Upper lobe of right lung (tissue), 1 donor: ENCODE results near the gene CACNB3. TPM values are rescaled to one million over a fixed set of nuclear protein-coding genes. Genes with fewer than 3 reads are reported as not detected.

Experiments used
- ATAC-seq: fragments of 200-7000 bp; cut with Tn5 transposase; one replicate; pipeline ENCODE4 v1.9.1; 2020; ENCODE audit warnings: mild to moderate bottlenecking, moderate library complexity
- DNase-seq: peaks from one replicate; pipeline ENCODE4 v3.0.0-alpha.2; 2020
- H3K27ac ChIP-seq: fragments of 200-600 bp; one replicate; pipeline ENCODE4 v1.8.0; 2022
- H3K27me3 ChIP-seq: fragments of 200-600 bp; one replicate; pipeline ENCODE4 v1.8.0; 2022; ENCODE audit warnings: mild to moderate bottlenecking
- H3K36me3 ChIP-seq: fragments of 200-600 bp; one replicate; pipeline ENCODE4 v1.8.0; 2022
- H3K4me1 ChIP-seq: fragments of 200-600 bp; one replicate; pipeline ENCODE4 v1.8.0; 2022
- H3K4me3 ChIP-seq: fragments of 200-600 bp; one replicate; pipeline ENCODE4 v1.8.0; 2022; ENCODE audit warnings: mild to moderate bottlenecking
- H3K9me3 ChIP-seq: fragments of 200-600 bp; one replicate; pipeline ENCODE4 v1.8.0; 2022
- intact Hi-C: fragments of 100-400 bp; cut with DNase I; formaldehyde crosslinking; loops from one replicate; pipeline ENCODE4 v1.11.0; 2022
- total RNA-seq: library from RNA; stranded (reverse); fragmentation: NEBNext Ultra II Directional; extraction: Animal tissue kit (Norgen Biotek cat#: 25700); gene quantifications from one replicate; pipeline ENCODE4 v1.2.1, GENCODE V29; 2021
- TF ChIP-seq, protein P1 (sequence below): fragments of 200-600 bp; IDR thresholded peaks from one replicate; pipeline ENCODE4 v1.8.0; 2022; ENCODE audit warnings: antibody characterized with exemption
- donor health status: DM: no; HTN: yes; CAD: no; lungs with severe emphysema.

Gene CACNB3
- total RNA-seq, 1 donor from 2014 or later = 24.4 TPM

DNA sequence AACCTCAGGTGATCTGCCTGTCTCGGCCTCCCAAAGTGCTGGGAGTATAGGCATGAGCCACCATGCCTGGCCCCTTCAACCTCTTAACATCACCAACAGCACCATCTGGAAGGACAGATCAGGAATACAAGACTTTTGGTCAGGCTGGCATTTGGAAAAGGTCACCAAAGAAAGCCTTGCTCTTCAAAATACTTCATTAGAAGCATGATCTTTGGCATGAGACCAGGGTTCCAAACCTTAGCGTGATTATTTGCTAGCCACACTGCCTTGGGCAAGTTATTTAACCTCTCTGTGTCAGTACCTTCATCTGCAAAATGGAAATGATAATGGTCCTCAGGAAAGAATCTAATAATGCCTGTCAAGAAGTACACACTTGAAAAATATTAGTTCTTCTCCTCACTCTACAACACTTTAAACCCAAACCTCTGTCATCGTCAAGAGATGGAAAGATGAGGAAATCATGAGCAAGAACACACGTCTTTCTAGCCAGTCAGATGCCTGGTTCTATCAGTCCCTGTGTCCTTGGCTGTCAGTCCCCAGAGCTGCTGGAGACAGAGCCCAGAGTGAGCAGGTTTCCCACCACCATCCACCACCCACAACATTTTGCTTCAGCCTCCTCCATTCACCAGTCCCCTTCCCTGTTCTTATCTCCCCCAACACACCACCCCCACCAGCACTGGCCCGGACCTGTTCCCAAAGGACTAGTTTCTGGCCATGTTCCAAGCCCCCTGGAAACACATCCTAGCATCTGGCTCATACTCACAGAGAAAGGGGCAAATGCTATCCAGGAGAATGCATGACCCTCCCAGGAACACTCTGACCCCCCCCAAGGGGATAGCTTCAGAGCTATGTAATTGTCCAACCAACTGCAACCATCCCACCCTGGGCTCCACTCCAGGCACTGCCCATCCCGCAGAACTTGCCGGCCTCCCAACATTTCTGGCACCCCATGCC lies 31.4 kb upstream of the CACNB3 start:
- Histone ChIP-seq H3K36me3 (no peaks in the 10 kb centered on the region), H3K9me3 (no peaks in the 10 kb centered on the region), H3K4me3 (peak overlapping the region; percentile 85), H3K27me3 (no peaks in the 10 kb centered on the region), H3K4me1 (peaks cover 12% of the 10 kb centered on the region), H3K27ac (no peak overlapping the region)
- DNase-seq (no peak), ATAC-seq (no peak)
- intact Hi-C loops = no loop called here
- TF ChIP-seq, protein P1, sequence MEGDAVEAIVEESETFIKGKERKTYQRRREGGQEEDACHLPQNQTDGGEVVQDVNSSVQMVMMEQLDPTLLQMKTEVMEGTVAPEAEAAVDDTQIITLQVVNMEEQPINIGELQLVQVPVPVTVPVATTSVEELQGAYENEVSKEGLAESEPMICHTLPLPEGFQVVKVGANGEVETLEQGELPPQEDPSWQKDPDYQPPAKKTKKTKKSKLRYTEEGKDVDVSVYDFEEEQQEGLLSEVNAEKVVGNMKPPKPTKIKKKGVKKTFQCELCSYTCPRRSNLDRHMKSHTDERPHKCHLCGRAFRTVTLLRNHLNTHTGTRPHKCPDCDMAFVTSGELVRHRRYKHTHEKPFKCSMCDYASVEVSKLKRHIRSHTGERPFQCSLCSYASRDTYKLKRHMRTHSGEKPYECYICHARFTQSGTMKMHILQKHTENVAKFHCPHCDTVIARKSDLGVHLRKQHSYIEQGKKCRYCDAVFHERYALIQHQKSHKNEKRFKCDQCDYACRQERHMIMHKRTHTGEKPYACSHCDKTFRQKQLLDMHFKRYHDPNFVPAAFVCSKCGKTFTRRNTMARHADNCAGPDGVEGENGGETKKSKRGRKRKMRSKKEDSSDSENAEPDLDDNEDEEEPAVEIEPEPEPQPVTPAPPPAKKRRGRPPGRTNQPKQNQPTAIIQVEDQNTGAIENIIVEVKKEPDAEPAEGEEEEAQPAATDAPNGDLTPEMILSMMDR = no peak

DNA sequence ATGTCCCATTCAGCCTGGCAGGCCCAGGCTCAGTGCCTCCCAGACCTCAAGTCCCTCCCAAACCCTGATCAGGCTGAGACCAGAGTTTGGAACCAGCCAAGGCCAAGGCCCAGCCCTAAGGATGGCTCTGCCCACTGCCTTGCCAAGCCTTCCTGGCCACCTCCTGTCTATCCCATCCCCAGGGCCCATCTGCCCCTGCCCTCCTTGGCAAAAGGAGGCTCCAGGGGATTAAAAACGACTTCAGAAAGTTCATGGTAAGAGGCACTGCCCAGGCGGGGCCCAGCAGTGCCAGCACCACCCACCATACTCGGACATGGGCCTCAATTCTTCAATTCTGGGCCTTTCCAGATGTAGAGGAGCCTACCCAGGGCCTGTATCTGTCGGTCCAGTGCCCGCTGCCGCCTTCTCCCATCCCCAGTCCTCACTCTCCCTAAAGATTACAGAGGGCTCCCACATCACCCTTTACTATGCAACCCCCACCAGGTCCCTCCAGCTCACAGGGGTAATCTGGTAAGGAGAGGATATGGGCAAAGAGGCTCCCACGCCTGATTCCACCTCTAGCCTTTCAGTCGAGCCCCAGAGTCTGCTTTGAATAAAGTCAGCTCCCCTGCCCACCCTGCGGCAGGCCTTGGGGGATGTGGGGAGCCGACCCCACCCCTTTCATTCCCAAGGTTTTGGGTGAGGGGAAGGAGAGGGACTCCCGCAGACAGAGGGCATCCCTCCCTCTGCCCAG lies 30.3 kb upstream of the CACNB3 start:
- ATAC-seq = peak; percentile 2
- H3K4me1 ChIP-seq = peaks cover 12% of the 10 kb centered on the region
- TF ChIP-seq, protein P1 = no peak
- H3K9me3 ChIP-seq = no peaks in the 10 kb centered on the region
- peak overlapping the region; percentile 85 for H3K4me3 ChIP-seq
- H3K27ac ChIP-seq = peak overlapping the region; percentile 81
- H3K27me3 ChIP-seq = no peaks in the 10 kb centered on the region
- intact Hi-C loops = no loop called here
- no peaks in the 10 kb centered on the region for H3K36me3 ChIP-seq
- no peak for DNase-seq

DNA sequence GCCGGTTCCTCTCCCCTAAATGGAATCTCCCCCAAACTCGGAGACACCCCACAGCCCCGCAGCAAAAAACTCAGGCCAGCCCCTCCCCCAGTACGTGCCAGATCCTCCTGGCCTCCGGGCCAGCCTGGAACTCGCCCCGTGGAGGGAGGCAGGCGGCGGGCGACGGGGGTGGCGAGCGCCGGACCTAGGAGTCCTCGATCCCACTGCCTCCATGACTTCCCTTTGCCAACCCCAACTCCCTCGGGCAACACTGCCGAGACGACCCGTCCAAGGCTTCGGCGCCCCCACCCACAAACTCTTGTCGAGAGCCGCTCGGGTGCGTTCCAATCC lies 29.8 kb upstream of the CACNB3 start:
- peak overlapping the region; percentile 85 for H3K4me3 ChIP-seq
- peak overlapping the region; percentile 81 for H3K27ac ChIP-seq
- no peaks in the 10 kb centered on the region for H3K9me3 ChIP-seq
- TF ChIP-seq, protein P1 = no peak
- H3K36me3 ChIP-seq = no peaks in the 10 kb centered on the region
- H3K27me3 ChIP-seq = no peaks in the 10 kb centered on the region
- peaks cover 12% of the 10 kb centered on the region for H3K4me1 ChIP-seq
- ATAC-seq (peak; percentile 32), DNase-seq (peak; percentile 73)
- intact Hi-C loops = no loop called here

DNA sequence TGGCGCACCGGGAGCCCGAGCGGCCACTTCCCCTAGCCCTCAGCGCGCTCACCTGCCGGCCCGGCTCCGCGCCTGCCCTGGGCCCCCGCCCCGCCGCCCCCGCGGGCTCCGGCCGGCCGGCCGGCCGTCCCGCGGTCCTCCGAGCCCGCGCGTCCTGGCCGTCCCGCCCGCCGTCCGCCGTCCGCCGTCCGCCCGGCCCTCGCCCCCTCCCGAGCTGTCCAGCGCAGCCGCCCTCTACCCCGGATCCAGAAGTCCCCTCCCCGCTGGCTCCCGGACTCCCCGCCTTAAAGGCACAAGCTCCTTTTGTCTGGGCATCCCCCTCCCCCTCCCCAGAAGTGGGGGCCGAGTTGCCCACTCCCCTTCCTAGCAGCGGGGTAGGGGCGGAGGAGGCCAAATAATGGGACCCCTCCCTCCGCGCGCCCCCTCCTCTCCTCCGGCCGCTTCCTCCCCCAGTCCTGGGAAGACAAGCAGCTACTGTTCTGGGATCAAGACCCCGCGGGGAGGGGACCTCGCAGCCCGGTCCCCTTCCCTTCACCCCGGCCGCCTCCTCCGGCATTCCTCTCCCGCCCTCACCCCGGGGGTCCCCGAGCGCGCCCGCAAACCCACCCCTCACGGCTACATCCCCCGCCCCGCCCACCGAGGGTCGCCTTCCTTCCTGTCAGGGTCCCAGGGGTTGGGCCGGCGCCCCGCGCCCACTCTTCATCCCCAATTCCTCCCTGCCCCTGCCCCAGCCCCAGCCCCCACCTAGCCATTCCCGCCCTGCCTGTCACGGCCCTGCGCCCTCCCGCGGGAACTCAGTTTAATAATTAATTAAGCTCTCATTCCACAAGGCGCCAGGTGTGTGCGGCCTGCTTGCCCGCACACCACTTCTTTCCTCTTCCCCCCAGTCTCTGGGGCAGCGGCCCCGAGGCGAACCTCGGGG lies 29.2 kb upstream of the CACNB3 start, which contains the start of gene ADCY6:
Gene ADCY6, minus strand, starts transcription at position 236 of the 922 bp plus-strand sequence. CDS start 5,655 bp downstream, outside the sequence.
- ATAC-seq = peak; percentile 89

More for the DNA sequence above, 29.2 kb upstream of the CACNB3 start, which contains the start of gene ADCY6:
- H3K36me3 ChIP-seq = no peaks in the 10 kb centered on the region
- peak within 1 kb of the TSS; percentile 85 for H3K4me3 ChIP-seq
- H3K27ac ChIP-seq = peak within 1 kb of the TSS; percentile 89
- no peaks in the 10 kb centered on the region for H3K9me3 ChIP-seq
- peak; percentile 92 for DNase-seq
- TF ChIP-seq, protein P1 = no peak
- peaks cover 12% of the 10 kb centered on the region for H3K4me1 ChIP-seq
- intact Hi-C loops = no loop called here
- no peaks in the 10 kb centered on the region for H3K27me3 ChIP-seq
